Activated CD4-positive, alpha-beta T cell treated with anti-CD3 and anti-CD28 coated beads, Interleukin-2, Interleukin-6, amounts not matched to agents 100 ng/mL and 50 ng/mL, durations not matched to agents 16 hours and 8 hours (primary cell): ENCODE data around the gene ITGB6.

ENCODE experiments used
- DNase-seq: peaks from one replicate; pipeline ENCODE4 v3.0.0-alpha.2; 2020

The ITGB6 gene, protein sequence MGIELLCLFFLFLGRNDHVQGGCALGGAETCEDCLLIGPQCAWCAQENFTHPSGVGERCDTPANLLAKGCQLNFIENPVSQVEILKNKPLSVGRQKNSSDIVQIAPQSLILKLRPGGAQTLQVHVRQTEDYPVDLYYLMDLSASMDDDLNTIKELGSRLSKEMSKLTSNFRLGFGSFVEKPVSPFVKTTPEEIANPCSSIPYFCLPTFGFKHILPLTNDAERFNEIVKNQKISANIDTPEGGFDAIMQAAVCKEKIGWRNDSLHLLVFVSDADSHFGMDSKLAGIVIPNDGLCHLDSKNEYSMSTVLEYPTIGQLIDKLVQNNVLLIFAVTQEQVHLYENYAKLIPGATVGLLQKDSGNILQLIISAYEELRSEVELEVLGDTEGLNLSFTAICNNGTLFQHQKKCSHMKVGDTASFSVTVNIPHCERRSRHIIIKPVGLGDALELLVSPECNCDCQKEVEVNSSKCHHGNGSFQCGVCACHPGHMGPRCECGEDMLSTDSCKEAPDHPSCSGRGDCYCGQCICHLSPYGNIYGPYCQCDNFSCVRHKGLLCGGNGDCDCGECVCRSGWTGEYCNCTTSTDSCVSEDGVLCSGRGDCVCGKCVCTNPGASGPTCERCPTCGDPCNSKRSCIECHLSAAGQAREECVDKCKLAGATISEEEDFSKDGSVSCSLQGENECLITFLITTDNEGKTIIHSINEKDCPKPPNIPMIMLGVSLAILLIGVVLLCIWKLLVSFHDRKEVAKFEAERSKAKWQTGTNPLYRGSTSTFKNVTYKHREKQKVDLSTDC

DNA sequence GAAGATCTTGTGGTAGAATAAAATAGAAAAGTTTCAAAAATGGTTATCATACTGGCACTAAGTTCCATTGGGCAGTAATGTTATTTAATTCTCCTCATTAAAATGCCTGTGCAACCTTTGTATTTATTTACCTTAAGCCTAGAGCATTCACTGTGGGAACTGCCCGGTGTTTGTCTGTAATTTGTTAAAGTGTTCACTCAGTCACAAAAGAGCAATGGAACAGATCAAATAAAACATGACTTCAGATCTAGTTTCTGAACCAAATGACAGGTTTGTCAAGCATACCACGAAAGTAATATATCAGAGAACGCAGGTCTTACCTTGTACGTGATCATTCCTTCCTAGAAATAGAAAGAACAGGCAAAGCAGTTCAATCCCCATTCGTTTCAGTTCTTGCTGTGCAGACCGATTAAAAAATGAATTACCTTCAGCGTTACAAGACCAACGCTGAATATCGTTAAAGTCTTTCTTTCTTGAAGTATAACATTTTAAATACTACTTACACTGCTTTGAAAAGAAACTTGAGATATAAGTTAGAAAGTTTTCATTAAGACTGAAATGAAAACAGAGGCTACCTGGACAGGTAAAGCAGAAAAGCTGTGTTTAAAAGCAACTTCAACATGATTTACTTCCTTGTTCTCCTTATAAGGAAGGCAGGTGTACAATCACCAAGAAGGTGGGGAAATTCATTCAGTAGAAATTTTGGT, at the start of gene ITGB6:
ITGB6 (minus strand) TSS at position 590 of the 707 bp plus-strand sequence; CDS start at position 381, 209 bp downstream.
- no peak for DNase-seq

DNA sequence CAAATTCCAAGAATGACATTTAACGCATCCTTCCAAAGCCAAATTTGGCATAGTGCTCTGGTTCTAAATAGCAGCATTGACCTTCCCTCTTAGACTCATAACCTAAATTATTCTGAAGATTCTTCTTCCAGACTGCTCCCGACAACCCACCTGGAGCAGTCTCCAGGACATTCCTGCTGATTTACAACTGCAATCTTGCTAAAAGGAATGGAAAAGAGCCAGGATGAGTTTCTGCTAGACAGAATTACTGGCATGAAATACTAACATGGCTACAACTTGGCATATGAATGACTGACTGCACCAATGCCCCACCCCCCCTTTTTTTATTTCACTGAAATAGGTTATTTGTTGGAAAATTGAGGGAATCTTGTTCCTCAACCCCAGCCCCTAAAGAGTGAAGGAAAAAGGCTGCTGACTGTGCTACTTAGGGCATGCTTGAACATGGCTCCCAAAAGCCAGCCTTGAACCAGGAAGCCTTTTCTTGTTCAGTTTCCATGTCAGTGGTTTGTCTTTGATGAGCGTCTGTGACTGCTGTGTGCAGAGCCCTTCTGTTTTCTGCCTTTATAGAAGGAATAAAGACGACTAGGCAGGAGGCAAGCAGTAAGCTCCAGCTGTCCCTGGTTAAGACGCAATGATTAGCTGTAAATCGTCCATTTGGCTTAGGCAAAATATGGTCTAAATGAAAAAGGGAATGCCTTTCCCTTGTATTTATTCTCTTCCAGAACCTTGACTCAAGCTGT, 47.4 kb upstream of the ITGB6 start:
- DNase-seq, result no peak

DNA sequence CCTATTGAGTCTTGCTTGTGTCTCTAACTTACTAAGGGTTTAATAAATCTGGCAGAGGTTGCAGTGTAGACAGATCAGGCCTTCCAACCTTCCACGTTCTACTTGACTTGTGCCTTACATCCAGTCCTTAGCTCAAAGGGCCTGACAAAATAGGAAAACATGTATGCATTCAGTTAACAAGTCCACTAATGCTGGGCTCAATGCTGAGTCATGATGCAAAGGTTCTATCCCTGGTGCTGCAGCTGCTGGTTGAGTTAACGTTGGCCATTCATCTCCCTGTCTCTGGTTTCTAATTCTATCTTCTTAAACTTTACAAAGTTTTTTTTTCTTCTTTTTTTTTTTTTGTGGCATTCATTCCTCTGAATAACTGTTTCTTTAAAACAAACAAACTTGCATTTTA, 46.3 kb upstream of the ITGB6 start:
- no peak for DNase-seq

DNA sequence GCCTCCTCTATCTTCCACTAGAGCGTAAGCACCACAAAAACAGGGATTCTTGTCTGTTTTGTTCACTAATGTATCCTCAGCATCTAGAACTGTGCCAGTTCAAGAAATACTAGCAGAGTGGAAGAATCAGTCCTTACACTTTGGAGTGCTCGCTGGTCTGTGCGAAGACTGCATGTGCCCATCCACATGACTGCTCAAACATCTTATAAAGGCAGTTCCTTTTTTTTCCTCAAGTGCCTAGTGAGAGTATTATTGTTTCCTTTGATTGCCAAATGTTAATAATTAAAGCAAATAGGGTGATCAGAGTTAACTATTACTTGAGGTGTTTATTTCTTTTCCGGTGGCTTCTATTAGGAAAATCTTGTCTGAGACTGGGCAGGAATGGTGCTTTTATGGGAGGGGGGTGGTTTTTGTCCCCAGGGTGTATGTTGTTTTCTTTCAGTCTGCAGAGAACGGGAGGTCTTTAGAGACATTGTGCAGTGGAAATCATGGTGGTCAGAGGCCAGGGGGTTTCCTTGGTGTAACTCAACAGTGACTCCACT, 45.6 kb upstream of the ITGB6 start:
- no peak for DNase-seq

DNA sequence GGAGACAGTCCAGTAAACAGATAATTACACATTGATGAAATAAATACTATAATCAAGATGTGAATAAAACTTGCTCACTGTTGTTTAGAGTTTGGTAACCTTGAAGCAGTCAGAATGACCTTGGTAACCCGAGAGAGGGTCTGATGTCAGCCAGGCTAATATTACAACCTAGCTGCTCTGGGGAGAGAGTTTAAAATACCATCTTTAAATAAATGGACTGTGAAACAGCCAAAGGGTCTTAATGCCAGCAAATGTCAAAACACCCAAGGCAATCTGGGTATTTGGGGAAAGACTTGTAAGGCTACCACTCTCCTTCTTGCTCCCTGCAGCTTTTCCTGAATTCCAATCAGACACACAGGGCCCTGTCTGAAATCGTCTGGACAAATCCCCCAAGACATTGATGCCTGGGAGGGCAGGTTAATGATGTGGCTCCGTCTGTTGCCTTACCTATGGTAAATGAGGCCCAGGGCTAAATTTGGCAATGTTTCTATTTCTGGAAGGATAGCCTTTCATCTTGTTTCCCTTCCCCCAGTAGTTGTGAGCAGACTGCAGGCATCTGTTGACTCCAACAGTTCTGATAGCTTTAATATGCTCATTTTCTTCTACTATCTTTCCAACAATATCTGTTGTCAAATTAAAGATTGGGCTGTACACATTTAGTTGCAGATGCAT, 43.0 kb upstream of the ITGB6 start:
- DNase-seq, result no peak

DNA sequence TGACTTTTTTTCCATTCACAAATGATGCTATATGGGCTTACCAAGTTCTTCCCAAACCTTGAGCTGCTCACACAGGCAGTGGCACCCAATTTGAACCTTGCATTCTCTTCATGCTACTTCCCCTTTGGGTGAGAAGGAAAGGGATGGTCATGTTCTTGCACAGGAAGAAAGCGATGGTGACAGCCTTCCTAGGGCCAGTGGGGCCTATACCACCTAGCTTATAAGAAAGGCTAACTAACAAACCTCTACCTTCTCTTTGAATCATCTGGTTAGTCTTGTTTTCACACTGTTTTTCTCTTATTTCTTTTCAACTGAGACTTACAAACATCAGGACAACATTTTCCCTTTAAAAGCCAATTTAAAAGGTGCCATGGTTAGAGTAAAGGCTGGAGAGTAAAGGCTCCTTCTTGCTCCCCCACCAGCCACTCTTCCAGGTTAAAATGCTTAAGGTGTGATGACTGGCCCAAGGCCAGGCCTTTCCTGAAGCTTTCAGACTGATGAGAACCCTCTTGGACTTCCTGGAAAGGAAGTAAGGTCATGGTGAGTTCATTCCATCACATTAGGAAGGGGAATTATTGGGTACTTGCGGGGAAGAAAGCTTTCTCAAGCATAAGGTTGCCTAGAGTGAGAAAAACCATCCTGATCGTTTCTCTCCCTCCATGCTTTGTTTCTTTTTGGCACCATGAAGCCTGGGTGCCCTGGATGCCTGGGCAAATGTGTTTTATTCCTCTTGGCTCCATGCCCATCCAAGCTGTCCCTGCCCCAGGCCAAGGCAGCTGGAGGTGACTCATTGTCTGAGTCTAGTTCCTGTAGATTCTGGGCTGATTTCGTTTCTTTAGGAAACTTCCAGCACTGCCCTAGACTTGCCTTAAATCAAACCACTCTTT, 41.4 kb upstream of the ITGB6 start:
- no peak for DNase-seq

DNA sequence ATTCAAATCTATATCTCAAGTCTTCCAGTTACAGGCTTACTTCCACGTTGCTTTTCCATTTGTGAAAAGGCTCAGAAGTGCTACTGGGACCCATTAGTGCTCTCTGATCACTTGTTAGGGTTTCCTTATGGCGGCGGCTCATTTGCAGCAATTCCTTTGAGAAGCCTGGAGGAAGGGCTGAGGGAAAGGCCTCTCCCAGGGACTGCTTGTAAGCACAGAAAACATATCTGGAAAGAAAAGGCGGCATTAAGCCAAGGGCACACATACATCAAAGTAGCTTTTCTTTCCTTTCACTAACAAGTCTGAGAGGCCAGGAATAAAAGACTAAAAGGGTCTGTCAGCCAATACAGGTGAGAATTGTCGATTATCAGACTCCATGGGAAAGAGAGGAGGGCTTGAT, 39.4 kb upstream of the ITGB6 start:
- no peak for DNase-seq

DNA sequence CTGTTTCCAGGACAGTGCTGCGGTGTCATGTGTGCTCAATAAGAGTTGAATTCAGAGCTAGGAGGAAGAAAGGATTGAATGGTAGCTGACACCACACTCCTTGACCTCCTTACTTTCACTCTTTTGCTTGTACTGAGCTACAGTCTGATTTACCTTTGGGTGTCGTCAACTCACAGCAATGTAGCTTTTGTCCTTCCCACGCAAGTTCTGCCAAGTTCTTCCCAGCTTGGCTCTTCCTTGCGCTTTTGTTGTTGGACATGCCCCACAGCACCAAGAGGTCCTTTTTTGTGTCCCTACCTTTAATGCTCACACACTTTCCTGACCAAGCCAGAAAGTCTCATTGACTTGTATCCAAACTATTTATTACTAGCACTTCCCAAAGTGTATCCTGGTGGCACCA, 38.3 kb upstream of the ITGB6 start:
- no peak for DNase-seq

DNA sequence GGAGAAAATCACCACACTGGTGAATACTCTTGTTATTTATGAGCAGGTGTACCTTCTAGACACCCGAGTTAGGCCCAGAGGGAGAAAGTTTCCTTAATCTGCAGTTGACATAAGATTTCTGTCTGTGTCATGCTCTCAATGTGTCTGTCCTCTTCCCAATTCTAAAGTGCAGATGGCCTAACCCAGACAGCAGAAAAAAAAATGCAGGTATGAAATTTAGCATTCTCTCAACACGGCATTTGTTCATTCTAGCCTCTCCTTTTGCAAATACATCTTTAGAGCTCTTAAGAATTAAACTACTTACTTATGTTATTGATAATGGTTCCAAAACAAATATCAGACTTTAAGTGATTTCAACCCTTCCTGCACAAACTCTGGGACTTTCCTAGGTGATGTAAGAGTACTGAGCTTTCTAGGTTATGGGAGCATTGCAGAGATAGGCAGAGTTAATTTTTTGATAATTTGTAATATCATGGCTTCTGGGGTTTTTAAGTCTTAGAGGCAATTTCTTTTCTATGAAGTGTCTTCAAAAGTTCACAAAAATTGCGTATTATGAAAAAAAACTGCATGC, 32.9 kb upstream of the ITGB6 start:
- DNase-seq, result no peak

DNA sequence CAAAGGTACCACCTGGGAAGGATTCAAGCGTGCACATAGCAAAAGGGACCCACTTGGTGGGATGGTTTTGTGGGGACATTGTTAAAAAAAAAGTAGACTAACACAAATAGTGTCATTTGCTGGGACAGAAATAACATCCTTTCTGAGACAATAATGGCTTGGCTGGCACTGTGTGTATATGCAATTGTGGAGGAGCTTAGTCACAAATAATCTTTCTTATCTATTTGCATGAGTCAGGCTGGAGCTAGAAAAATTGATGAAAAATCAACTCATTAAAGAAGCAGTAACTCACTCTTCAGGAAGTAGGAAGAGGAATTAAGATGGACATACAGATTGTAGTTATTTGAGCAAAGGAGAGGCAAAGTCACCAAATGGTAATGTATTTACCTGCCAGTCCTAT, 29.5 kb upstream of the ITGB6 start:
- DNase-seq, result no peak

DNA sequence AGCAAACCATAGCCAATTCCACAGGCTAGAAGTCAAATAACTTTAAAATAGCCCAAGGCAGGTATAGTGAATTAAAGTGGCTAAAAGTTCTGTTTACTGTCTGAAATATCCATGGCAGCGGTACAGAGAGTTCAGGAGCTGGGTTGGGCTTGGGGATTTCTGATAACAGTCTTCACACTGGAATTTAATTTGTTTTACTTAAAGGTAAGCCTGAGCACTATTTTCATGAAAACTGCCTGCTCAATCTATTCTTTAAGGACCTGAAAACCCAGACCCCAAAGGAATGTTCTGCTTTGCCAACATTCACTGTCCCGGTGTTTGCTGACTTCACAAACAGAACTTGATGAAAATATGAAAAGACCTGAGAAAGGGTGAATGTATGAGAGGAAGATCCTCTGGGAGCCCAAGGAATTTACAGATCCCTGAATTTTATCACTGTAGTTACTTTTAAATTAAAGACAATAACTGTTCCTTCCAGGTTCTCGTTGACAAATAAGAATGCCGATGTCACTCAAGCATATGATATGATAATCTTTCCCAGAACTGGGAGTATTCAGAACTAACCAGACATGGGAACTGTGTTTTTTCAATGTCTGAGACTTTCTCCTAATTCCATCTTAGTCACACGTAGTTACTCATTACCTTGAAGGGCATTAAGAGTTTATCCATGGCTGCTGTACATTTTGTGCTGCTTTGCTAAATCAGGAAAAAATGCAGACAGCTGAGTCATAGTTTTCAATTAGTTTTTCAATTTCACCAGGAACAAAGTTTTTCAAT, 28.3 kb upstream of the ITGB6 start:
- no peak for DNase-seq

DNA sequence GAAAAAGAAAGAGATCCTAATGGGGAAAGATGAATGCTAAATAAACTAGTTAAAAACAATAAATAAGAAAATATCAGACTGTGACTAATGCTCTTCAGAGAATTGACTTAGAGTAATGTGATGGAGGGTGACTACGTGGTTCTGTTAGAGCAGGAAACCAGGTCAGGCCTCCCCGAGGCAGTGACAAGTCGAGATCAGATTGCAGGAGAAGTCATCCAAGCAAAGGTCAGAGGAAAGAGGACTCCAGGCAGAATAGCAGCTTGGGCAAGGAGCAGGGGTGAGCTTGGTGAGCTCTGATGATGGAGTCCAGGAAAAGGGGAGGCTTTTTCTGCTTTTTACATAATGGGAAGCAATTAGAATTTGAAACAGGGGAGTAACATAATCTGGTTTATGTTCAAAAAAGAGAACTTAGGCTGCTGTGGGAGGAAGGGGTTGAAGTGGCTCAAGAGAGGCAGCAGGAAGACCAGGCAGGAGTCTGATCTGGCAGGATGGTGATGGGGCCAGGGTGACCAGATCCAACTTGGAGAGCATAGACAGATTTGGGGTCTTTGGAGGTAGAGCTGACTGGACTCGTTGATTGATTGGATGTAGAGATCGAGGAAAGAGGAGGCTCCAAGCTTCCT, 27.3 kb upstream of the ITGB6 start:
- no peak for DNase-seq

DNA sequence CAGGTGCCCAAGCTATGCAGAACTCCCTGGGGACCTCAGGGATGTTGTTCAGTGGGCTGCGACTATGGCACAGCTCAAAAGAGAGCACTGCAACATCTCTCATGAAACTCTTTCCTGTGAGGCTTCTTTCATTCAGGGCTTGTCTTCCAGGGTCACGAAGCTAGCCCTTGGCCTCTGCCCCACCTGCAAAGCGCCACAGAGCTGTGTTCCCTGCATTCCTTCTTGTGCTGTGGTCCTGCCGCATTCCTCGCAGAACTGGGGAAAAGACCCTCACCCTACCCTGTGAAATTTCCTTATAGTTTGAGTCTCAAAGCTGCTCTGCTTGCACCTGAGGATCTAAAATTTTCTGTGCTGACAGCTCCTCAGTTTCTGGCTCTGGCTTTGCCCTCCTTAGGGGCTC, 26.3 kb upstream of the ITGB6 start:
- DNase-seq, result no peak

DNA sequence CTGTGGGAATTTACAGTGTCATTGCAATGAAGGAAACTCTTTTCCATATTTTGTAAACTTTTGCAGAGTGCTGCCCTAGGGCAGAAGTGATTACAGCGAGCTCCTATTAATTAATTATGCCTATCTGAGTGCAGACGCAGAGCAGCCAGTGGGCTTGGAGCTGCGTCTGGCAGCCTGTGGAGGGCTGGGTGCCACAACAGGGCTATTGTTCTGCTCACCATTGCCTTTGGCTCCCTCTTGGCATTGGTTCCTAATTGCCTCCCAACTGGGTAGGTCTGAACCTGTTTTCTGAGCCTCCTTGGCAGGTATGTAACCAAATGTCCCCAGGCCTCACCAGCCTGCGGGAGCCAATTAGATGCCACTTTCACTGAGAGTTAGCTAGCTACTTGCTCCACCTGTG, 25.6 kb upstream of the ITGB6 start:
- no peak for DNase-seq

DNA sequence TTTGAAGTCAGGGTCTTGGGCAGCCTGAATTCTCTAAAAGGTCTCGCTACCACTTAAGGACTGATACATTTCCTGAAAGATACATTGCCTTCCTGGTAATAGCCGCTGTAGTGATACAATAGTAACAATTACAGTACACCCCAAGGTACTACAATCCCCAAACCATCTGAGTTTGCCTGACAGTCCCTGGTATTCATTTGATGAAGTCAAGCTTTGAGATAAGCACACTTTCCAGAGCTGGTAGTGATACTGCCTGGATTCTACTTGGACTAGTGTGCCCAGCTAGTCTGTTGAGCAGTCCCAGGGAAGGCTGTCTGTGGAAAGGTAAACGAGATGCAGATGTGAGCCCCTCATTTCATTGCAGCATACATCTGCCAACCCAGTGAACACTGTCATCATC, 24.4 kb upstream of the ITGB6 start:
- no peak for DNase-seq

DNA sequence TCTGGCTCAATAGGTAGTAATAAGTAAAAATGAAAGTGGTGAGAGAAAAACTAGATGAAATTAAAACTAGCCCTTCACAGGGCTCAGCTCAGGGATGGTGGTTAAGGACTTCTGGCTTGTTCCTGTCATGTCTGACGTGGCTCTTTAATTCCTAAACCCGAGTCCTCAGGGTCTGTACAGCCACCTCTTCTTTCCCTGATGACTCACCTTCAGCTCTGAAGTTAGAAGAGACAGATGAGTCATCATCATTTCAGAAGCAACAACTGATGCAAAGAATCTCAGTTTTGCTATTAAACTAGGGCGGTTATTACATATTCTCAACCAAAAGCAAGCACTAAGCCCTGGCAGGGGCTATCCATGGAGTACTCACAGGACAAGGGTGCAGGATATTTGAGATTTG, 24.0 kb upstream of the ITGB6 start:
- peak; percentile 91 for DNase-seq

DNA sequence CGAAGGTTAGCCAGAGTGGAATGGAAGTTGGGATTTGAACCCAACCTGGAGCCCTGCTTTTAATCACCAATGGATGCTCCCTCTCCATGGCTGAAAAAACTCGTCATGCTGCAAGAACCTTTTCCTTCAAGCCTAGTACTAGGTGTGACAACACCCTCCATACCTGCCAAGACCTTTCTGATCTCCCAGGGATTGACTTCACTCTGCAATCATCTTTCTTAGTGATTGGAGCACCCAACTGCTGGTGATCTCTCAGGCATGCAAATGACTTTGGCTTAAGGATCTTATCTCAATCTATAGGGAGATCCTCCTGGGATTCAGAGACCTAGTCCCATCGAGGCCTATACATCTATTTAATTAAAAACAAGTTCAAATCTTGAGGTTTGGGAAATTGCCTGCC, 23.5 kb upstream of the ITGB6 start:
- no peak for DNase-seq

DNA sequence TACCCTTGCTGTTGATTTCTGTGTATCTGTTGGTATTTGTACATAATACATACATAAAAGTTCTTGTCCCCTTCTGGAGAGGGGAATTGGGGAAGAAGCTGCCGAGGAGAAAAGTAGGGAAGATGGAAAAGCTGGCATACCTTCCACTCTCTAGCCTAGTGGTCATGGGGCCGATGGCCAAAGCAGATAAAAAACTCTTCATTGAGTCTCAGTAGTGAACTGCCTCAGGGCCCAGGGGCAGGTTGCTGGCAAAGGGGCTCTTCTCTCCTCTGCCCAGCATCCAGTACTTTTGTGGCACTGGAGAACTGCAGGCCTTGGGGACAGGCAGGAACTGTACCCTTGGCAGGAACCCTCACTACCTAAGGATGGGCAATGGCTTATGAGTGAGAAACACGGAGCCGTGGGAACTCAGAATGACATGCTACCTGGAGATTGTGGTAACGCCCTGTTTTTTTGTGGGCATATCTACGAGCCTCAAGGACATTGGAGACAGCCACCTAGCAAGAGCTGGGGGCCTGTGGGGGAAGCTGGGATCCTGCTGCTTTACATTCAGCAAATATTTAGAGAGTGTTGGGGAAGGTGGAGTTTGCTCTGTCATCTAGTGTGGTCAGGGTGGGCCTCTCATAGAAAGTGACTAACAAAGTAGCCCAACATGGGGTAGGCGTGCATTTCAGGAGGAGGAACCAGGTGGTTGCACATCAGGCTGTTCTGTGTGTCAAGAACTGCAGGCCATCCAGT, 22.6 kb upstream of the ITGB6 start:
- DNase-seq, result peak; percentile 20
